GM12891 (cell line): Measurements from ENCODE around the gene TMPRSS15.

Experiments used
- DNase-seq: peaks from one replicate; pipeline ENCODE4 v3.0.0; 2011; ENCODE audit warnings: low spot score; ENCODE audit not compliant: insufficient read length
- FAIRE-seq: peaks from 2 replicates; lab custom pipeline; 2011; peaks lifted over from hg19 to GRCh38; lab: Jason Lieb, UNC
- PAX5 ChIP-seq: IDR thresholded peaks from 2 replicates; pipeline ENCODE4 v1.6.1; 2011; ENCODE audit warnings: low read length, moderate library complexity, mild to moderate bottlenecking; ENCODE audit not compliant: insufficient read depth, severe bottlenecking
- POLR2A ChIP-seq: IDR thresholded peaks from 2 replicates; pipeline ENCODE4 v1.6.1; 2011; ENCODE audit warnings: low read depth, low read length, control low read depth
- POLR2AphosphoS5 ChIP-seq: IDR thresholded peaks from 2 replicates; pipeline ENCODE4 v1.6.1; 2011; ENCODE audit warnings: low read depth, low read length, control low read depth
- POU2F2 ChIP-seq: IDR thresholded peaks from 2 replicates; pipeline ENCODE4 v1.6.1; 2011; ENCODE audit warnings: low read depth, mild to moderate bottlenecking, control low read depth, low read length, moderate library complexity
- SPI1 ChIP-seq: IDR thresholded peaks from 2 replicates; pipeline ENCODE4 v1.6.1; 2011; ENCODE audit warnings: low read depth, low read length, control low read depth
- TAF1 ChIP-seq: IDR thresholded peaks from 2 replicates; pipeline ENCODE4 v1.6.1; 2011; ENCODE audit warnings: low read depth, low read length, control low read depth

The TMPRSS15 gene

GRCh38 chr21:18220498-18220897 lies 183.1 kb downstream of the TMPRSS15 start:
- TF ChIP-seq SPI1 (no peak), POU2F2 (no peak), PAX5 (no peak), POLR2A (no peak), TAF1 (no peak), POLR2AphosphoS5 (no peak)
- DNase-seq (no peak), FAIRE-seq (no peak)
